ENCODE results near the gene GATD1.

The GATD1 gene

DNA sequence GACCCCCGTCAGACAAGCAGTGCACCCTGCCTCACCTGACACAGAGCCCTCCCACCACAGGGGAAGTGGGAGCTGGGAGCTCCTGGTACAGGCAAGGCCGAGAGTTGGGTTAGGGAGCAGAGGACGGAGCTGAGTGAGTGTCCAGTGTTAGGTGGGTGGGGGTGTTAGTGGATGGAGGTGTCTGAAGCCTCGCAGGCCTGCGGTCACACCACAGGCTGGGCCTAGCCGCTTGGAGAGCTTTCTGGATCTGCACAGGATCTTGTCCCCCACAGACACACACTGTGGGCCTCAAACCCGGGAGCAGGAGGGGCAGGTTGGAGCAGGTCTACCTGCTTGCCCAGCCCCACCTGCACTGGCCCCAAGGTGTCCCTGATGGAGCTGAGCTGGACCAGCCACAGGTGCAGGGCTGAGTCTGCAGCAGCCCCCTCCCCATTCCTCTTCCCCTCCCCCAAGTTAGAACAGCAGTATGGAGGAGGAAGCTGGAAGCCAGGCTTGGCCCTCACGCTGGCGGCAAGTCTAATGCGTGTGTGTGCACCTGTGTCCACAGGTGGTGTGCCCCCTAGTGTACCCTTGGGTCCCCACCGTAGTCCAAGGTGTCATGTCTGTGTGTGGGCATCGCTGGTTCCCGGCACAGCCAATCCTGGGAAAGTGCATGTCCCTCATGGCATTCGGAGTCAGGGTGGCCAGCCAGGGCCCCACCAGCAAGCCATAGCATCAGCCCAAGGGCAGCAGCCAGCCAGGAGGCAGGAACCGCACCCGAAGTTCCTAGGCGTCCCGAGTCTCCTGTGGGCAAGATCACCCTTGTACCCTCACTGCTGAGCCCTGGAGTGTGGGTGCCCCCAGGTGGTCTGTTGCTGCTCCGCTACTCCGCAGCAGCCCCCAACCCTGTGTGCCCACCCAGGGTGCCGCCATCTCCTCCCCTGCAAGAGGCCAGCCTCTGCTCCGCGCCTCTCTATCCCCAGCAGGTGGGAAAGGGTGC is 2.0 kb upstream of the GATD1 start:
- DNase-seq = no peak

DNA sequence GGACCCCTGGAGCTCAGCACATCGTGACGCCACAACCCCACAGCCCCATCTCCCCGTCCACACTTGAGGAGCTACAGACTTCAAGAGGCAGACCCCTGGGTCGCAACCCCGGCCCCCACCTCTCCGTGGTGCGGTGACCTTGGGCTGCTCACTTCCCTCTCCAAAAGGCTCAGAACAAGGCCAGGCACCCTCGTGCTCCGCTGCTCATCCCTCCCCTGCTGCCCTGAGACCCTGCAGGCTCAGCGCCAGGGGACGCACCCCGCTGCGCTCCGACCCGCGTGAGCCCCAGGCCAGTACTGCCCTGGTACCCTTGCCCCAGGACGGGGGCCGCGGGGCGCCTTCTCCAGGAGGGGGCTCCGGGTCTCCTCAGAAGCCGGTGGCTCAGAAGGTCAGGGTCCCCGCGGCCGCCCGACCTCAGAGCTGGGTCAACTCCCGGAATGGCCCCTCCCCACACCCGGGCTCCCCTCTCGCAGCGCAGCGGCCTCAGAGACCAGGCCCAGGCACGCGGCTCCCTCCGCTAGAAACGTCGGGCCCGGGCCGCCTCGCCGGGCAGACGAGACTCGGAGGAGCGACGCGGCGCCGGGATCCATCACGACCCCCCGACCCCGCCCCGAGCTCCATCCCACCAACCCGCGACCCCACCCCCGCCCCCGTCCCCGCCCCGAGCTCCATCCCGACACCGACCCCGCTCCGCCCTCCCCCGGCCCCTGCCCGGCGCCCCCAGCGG is 563 bp downstream of the GATD1 start:
- DNase-seq = no peak

DNA sequence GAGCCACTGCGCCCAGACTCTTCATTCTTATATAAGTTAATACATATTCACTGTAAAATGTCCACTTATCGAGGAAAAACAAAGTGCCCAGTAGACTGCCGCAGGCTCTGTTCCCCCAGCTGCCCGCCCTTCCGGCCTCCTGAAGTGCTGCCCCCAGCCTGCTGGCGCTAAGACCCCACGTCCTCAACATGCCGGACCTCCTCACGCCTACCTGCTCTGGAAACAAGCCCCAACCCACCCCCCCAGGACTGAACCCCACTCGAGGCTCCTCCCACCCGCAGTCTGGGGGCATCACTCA is 1.1 kb downstream of the GATD1 start:
- no peak for DNase-seq

DNA sequence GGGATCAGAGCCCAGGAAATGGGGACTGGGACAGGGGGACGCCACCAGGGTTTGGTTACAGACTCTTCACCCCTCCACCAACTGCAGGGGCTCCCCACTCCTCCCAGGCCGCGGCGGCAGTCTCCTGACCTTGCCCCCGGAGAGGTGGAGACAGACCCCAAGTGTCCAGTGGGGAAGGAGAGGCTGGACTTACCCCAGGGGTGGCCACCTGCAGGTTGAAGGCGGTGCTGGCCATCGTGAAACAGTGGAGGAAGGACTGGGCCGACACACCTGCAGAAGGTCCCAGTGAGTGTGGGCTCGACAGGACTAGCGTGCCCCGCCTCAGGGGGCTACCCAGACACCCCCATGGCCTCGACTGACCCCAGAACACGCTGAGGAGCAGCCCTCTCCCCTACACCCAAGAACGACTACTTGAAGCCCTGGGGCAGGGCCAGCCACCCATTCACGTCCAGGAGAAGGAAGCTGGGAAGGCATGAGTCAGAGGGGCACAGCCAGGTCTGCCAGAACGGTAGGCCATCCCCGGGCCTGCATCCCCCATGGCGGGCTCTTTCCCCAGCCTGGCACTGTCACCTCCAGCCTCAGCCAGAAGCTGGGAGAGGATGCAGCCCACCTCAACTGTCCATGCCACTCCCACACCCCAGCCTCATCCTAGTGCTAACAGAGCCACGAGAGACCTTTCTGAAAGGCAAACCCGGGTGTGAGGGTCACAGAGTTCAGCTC is 2.3 kb downstream of the GATD1 start:
- no peak for DNase-seq

DNA sequence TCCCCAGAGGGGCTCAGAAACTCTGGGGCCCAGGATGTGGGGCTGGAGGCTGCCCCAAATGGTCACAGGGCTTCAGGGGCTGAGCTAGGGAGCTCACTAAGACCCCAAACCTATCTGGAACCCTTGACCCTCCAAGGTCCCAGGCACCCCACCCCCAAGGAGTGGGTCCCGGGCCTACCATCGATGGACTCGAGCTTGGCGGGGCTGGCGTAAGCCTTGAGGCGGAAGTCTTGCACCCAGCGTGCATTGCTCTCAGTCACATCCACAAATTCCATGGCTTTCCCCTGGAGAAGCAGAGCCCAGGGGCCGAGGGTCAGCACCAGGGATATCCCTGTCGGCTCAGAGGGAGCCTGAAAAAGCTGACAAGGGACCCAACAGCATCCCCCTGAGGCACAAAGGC is 3.5 kb downstream of the GATD1 start:
- DNase-seq = no peak

DNA sequence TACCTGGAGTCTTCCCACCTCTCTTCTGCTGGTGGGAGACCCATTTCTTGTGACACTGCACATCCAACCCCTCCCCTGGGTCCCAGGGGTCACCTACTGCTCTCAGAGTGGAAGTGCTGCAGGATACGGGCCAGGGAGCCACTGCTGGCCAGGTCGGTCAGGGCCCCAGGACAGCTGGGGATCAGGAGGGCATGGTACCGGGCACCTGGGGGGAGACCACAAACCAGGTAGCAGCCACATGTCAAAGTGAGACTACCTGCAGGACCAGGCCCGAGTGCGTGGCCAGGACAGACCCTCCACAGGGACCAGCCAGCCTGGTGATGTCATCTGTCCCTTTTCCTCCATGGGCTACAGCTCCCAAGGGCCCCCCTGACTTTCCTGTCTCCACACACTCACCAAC is 3.9 kb downstream of the GATD1 start:
- no peak for DNase-seq

DNA sequence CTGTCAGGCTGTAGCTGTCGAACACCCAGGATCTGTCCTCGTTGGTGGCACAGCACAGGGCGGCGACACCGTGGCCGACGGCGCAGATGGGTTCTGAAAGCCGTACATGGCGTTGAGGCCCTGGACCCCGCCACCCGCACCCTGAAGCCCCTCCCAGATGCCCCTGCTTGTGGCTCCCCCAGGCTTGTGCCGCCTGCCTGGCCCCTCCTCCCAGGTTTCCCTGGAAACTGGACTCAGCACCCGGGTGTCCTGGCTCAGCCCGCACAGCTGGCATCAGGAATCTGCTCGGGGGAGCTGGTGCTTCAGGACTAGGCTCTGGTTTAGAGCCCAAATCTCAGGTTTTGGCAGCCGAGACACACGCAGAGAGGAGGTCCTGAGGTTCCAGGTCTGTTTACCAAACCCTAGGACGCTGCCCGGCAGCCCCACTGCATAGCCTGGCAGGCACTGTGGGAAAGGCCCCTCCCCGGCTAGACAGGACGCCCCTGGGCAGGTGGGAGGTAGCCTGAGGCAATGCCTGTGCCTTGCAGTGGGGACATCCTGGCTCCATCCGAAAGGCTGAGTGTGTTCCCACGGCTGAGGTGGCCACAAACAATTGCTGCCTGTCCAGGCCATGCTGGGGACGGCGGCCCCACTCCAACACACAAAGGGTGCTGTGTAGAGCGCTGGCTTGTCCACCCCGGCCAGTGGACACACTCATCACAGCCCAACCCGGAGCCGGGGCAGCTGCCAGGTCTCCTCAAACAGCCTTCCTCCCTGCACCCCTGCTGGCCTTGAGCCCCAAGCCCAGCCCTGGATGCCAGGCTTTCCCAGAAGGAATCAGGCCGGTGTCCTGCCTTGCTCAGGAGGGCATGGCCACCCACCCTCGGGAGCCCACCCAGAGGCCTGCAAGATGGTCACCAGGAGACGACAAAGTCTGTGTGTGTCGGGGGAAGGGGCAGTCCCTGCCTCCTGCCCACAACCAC is 4.6 kb downstream of the GATD1 start:
- no peak for DNase-seq

DNA sequence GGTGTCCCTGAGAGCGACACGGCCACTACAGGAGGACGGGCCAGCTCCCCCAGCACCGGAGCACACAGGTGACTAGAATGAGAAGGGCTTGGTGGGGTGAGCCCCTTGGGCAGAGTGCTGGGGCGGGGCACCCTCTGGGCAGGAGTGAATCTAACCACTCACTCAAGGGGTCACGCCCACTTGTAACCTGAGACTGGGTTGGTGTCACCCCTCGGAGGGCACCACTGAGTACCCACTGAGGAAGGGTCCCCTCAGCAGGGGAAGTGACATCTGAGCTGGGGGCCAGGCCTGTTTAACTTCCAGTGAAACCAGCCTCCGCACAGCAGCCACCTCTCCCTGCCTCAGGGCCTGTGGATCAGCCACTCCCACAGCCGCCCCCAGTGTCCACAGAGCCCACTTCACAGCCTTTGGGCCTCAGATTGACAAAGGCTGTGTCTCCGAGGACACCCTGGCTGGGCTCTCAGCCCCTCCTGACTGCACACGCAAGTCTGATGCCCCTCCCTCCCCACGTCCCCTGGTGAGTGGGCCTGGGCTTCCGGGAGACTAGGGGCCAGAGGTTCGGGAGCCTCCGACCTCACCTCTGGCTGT is 5.6 kb downstream of the GATD1 start:
- DNase-seq = no peak

DNA sequence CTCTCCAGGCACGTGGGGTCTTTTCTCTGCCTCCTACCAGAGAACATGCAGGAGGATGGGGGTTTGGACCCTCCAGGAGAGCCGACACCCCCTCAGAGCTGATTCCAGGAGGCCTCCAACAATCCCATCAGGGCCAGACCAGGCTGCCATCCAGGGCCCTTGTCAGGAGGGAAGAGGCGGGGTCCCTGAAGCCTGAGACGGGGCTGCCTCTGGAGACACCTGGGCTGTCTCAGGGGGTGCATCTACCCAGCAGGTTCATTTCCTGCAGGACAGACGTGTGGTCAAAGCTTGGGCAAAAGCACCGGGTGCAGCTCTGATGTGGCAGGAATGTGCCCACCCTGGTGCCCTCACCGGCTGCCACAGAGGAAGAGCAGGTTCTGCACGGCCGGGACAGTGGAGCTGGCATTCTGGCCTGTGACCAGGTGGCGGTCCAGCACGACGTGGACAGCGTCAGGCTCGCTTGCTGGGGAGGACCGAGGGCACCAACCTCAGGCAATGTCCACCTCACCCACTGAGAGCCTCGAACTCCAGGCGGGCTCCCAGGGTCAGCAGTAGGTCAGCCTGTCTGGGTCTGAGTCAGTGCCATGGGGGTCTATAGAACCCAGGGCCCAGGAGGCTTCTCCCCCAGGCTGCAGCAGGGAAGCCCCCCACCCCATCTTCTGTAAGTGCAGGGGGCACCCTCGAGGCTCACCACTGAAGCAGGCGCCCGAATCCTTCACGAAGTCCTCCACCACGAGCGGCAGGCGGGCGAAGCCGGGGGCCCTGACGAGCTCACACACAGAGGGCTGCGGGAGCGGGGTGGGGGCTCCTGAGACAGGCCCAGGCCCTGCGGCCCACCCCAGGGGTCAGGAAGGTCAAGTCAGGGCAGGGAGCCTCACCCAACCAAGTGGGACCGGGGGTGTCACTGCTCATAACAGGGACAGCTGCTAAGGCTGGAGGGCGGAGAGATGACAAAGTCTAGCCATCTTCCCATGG is 6.4 kb downstream of the GATD1 start:
- DNase-seq = no peak

DNA sequence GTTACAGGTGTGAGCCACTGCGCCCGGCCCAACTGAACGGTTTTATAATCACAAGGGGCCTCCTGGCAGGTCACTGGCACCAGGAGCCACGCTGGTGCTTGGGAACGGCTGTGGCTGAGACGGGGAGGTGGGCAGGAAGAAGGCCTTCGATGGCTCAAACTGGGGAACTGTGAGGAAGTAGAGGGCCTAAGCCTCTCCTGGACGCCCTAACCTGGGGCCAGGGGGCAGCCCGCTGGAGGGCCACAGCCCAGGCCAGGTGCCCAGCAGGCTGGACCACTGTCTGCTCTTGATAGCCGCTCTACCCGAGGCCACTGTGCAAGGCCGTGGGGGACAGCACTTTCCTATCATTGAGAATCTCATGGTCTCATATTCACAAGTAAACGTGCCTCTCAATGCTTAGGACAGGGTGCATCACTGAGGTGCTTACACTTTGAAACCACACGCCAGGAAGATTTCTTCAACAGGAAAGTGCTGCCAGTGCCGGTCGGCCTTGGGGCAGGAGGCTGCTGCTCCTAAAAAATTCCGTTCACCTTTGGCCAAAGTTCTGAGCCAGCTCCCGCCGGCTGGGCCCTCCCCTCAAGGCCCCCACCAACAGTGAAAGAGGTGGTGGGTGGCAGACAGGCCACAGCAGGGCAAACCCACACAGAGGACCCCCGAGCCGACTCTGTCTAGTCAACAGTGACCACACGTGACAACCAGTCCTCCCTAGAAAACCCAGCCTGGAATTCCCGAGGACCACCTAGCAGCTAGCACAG is 7.2 kb downstream of the GATD1 start:
- DNase-seq = no peak

DNA sequence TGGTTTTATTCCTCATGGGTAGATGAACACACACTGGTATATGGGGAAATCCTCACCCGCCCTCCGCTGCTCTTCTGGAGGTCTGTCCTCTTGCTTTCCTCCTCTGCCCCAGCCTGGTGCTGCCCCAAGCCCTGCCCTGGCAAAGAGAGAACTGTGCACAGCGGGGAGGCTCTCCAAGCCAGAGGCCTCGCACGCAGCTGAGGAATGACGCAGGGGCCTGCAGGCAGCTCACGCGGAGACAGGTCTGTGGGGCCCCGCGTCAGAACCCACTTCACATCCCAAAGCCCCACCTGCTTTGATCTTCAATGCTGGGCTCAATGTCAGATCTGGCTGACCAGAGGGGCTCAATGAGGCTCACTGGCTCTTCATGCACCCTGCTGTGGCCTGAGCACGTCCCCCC is 10.0 kb downstream of the GATD1 start:
- DNase-seq = no peak

DNA sequence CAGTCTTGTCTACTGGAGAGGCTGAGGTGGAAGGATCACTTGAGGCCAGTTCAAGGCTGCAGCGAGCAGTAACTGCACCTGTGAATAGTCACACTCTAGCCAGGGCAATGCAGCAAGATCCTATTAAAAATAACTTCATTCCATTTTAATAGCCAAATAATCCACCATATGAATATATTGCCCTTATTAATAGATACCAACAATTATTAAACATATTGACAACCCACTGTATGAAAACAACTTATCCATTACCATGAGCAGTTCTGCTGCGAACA is 10.4 kb downstream of the GATD1 start:
- no peak for DNase-seq

DNA sequence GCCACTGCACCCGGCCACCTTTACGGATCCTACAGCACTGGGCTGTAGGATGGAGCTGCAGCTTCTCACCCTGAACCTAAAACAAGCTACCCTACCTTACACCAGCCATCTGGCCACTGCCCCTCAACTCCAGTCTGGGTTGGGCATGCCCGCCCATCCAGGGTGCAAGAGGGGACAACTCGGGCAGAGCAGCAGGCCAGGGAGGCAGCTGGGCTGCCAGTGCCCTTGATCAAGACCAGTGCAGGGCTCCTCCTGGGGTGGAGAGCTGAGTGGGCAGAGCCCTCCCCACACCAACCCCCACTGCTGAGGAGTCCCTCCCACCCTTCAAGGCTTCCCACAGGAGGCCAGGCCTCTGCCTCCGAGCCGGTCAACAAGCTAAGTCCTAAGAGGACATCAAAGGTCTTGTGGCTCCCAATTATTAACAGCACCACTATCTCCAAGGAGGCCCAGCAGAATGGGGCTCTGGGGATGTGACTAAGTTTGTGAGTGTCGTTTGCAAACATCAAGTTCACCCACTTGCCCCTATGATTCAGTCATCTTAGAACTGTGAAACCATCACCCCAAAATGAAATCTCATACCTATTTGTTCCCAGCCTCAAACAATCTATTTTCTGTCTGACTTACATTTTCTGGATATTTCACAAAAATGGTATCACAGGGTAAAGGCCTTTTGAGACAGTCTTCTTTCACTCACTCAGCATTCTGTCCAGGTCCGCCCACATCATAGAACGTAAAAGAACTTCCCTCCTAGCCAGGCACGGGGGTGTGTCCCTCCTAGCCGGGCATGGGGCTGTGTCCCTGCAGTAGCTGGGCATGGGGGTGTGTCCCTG is 11.0 kb downstream of the GATD1 start:
- DNase-seq = no peak

DNA sequence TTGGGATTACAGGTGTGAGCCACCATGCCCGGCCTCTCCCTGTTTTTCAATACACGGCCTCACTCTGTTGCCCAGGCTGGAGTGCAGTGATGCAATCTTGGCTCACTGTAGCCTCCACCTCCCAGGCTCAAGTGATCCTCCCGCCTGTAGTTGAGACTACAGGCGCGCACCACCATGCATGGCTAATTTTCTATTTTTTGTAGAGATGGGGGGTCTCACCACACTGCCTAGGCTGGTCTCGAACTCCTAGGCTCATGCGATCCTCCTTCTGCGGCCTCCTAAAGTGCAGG is 11.5 kb downstream of the GATD1 start:
- DNase-seq = no peak

DNA sequence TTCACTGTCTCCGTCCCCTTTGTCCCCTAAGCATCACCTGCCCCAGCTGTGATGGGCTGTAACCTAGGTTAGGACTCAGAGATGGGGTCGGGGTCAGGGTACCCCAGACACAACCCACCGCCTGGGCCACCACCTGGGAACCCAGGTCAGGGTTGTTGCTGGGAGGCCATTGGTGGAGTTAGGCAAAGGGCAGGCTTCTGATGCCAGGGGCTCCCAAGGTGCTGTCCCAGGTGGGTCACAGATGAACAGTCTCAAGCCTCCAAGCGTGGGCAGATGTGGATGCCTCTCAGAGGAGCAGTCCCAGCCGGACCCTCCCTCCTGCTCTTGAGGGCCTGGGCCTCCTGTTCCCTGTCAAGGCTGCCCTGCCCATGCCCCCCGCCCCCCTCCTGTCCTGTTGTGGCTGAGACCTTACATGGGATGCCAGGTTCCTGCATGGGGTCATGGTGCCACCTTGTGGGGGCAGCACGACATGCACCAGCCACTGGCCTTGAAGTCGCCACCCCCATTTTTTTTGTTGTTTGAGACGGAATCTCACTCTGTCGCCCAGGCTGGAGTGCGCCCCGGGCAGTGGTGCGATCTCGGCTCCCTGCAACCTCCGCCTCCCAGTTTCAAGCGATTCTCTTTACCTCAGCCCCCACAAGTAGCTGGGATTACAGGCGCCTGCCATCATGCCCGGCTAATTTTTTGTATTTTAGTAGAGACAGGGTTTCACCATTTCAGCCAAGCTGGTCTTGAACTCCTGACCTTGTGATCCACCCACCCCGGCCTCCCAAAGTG is 12.1 kb downstream of the GATD1 start:
- DNase-seq = peak; percentile 55

DNA sequence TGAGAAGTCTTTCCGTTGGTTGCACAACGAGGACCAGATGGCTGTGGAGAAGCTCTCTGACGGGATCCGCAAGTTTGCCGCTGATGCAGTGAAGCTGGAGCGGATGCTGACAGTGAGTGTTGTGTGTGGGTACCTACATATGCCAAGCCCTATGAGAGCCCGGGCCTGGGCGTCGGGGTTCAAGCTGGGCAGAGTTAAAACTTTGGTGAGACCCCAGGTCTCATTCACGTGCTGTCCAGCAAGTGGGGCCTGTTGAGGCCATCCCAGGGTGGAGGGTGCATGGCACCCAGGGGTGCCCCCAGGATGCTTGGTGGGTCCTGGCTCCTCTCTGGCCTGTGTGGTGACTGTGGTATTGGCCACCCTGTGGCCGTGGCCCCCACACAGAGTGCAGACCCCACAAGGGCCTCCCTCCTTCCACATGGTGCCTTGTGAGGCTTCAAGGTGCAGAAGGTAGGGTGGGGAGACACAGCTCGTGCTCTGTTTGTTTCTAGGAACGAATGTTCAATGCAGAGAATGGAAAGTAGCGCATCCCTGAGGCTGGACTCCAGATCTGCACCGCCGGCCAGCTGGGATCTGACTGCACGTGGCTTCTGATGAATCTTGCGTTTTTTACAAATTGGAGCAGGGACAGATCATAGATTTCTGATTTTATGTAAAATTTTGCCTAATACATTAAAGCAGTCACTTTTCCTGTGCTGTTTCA is 12.8 kb downstream of the GATD1 start:
- DNase-seq = no peak

DNA sequence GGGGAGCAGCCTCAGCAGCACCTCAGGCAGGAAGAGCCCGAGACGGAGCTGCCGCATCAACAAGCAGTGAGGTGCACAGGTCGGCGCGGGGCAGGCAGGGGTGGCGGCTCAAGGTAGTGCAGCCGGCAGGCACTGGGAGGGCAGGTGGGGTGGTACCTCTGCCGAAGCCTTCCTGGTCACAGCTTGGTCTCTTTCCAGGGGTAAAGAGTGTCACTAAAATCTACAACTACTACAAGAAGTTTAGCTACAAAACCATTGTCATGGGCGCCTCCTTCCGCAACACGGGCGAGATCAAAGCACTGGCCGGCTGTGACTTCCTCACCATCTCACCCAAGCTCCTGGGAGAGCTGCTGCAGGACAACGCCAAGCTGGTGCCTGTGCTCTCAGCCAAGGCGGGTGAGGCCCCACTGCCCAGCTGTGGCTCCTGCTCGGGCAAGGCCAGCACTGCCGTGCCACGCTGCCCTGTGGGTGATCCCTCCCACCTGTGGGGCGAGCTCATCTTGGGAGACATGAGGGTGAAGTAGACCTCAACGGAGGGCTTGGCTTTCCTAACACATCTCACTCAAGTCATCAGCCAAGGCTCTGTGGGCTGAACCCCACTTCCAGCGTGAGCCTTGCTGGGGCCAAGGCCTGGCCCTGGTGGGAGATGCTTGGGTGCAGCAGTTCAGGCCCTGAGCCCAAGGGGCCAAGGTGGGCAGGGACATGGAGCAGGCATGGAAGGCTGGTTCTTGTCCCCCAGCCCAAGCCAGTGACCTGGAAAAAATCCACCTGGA is 13.6 kb downstream of the GATD1 start:
- no peak for DNase-seq

Data from central memory CD4-positive, alpha-beta T cell (primary cell).